Hematopoietic multipotent progenitor cell treated with erythropoietin and hydrocortisone succinate and interleukin-3 and kit ligand, for 17 days (in vitro differentiated cells): ENCODE results near the gene NAXE.
"Not testable (repeated sequence)": the region's sequence is repeated elsewhere in the genome, so short reads cannot be mapped to it uniquely, and the experiment has no call there.

Experiments used
- DNase-seq: peaks from one replicate; pipeline ENCODE4 v3.0.0-alpha.2; 2015; ENCODE audit warnings: low spot score

Gene NAXE

DNA sequence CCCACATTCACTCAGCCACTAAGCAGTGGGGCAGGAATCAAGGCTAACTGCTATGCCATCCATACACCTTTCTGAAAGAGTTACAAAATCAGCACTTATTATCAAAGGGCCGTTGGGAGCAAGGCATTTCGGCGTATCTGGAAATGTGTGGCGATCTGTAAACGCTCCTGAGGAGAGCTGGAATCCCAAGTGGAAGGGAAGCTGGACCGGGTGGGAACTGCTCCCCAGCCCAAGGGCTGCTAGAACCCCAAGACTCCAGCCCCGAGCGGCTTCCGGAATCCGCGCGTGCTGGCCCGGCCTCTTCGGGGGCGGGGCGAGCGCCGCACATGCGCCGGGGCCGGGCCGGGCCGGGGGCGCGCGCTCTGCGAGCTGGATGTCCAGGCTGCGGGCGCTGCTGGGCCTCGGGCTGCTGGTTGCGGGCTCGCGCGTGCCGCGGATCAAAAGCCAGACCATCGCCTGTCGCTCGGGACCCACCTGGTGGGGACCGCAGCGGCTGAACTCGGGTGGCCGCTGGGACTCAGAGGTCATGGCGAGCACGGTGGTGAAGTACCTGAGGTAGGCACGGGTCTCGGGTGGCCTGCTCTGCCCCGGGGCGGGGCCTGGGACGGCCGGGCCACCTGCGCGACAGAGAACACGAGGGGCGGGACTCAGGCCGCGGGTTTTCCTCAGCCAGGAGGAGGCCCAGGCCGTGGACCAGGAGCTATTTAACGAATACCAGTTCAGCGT lies at the start of gene NAXE:
TSS of gene NAXE (plus strand) at position 345 of the 726 bp plus-strand sequence. CDS start at position 374, 29 bp downstream.
- peak; percentile 56 for DNase-seq

DNA sequence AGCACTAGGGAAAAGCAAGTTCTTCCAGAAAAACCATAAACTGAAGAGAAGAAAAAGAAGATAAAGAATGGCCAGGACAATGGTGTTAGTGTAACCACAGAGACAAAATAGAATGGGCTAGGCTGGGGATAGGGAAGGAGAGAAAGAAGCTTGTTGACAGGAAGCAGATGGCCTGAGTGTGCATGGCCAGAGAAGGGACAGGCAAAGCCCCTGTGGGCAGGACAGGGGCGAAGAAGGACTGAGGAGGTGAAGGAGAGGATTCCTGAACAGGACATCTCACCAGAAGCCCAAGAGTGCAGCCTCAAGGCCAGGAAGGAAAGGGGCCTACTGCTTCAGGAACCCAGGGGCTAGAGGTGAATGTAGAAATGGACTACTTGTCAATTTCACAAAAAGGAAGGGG lies 48.5 kb upstream of the NAXE start:
- DNase-seq = no peak

DNA sequence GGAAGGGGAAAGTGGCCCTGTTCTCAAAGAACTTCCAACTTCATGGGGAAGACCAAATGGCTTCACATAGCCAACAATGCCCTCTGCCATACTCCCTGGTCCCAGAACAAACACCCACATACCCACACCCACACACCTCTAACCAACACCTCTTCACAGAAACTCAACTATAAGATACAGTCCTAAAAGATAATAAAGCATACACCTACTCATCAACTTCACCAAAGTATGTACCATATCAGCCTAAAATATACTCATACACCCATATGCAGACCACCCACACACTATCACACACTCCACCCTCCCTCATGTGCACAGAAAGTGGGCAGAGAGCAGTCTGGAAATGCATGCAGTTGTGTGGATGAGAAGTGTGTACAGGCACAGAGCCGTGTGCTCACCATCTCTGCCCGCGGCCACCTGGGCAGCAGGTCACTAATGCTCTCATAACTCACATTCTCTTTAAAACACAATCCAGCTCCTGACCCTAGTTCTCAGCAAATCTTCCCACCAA lies 46.9 kb upstream of the NAXE start:
- no peak for DNase-seq

DNA sequence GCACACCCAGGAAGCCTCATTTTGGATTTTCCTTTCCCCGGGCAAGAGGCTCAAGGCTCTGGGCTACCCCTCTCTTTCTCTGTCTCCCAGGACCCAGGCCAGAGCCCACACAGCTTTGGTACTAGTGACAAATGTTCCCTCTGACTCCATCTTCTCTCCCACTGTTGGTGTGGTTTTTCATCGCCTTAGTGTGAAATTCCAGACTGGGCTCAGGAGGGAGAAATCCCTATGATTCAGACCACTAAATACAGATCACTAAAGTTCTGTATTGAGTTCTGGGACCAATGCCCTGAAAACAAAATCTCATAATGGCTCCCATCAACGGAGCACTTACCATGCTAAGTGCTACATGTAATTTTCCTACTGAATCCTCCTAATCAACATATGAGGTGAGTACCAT lies 45.3 kb upstream of the NAXE start:
- DNase-seq = no peak

DNA sequence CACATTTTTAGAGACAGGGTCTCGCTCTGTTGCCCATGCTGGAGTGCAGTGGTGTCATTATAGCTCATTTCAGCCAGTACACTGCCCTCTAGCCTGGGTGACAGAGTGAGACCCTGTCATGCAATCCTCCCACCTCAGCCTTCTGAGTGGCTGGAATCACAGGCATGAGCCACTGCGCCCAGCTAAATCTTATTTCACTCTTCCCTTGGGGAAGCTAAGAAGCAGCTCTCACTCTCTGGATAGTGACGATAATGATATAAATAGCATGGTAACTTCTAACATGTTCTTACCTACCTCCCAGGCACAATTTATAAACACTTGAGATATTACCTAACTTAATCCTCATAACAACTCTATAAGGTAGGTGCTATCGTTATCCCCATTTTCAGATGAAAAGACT lies 44.1 kb upstream of the NAXE start:
- no peak for DNase-seq

DNA sequence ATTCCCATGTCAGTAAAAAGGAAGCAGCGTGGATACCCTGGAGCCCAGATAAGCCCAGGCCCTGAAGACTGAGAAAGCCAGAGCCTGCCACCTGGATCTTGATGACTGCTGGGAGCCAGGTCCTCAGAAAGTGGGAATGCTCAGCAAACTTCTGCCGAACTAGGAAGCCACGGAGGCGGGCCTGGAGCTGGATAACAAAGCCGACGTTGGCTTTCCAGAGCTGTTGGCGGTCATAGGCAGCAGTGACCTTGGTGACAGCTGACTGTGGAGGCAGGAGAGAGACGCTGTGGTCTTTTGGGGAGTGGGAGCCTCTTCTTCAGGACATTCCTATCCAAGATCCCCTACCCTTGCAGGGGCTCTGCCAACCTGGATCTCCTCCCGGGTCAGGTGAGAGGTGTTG lies 43.6 kb upstream of the NAXE start:
- DNase-seq = no peak

DNA sequence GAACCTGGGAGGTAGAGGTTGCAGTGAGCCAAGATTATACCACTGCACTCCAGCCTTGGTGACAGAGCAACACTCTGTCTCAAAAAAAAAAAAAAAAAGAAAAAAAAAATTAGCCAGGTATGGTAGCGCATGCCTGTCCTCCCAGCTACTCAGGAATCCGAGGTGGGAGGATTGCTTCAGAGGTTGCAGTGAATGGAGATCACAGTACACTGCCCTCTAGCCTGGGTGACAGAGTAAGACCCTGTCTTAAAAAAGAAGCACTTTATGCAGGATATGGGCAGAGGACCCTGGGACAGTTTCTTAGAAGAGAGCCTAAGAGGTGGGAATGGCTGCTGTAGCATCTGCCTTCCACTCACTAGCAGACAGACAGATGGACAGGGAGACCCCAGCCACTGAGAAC lies 42.2 kb upstream of the NAXE start:
- no peak for DNase-seq

DNA sequence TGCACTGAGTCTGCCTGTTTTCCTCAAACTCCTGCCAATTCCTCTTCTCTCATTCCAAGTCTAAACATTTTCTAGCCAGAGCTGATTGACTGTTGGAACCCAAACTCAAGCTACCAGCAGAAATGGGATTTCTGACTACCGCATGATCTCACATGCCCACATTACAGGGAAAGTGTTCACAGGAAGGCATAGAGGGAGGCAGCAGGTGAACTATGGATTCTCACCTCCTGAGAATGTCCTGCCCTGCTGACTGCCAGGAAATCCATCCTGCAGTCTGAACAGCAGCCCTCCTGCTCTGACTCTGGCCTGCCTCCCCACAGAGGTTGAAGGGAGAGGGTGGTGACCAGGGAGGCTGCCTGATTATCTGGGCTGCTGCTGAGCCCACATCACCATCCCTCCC lies 41.7 kb upstream of the NAXE start:
- no peak for DNase-seq

DNA sequence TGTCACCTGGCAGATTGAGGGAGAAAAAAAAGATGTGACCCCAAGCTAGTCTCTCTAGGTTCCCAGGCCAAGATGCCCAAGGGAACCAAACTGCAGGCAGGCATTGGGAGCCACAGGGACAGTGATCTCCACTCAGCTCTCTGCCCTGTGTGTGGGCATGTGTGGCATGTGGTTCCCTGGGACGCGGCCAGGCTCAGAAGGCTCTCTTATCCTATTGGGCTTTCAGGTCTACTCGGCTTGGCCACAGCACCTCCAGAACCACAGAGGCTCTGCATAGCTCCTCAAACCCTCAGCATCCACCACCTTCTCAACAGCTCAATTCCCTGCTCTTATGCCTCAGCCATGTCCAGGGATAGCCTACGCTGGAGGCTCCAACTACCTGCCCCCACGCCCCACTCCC lies 41.2 kb upstream of the NAXE start:
- no peak for DNase-seq

DNA sequence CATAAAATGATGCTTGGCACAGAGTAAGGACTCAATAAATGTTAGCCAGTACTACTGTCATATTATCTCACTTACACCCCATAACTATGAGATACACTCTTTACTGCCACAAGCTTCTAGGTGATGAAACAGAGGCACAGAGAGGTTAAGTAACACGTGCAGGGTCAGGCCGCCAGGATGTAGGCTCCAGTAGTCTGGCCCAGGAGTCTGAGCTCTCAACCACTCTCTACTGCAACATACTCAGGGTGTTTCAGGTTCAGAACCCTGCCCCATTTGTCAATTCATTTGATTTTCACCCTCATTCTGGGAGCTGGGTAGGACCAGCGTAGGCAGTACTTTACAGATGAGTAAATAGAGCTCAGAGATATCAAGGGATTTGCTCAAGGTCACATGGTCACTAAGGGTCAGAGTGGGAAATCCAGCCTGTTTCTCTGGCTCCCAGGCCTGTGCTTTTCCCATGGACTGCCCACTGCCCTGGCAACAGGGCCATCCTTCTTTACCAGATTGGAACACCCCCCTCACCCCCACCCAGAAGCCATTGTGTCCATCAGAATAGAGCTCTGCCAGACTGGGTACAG lies 40.4 kb upstream of the NAXE start:
- DNase-seq = no peak

DNA sequence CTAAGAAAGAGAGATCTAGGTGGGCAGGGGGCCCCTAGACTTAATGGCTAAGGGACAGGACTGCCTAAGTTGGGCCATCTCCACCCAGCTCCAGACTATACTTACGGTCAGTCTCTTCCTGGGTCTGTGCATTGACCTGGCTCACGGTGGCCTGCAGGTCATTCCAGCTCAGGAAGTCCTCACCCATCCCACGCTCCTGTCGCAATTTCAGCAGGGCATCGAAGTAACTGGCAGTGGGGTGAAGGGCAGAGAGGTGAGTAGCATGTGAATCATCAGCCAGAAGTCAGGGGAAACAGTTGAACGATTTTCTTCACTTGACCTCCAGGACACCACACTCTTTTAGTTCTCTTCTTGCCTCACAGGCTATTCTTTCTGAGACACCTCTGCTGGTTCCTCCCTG lies 39.7 kb upstream of the NAXE start:
- DNase-seq = no peak

DNA sequence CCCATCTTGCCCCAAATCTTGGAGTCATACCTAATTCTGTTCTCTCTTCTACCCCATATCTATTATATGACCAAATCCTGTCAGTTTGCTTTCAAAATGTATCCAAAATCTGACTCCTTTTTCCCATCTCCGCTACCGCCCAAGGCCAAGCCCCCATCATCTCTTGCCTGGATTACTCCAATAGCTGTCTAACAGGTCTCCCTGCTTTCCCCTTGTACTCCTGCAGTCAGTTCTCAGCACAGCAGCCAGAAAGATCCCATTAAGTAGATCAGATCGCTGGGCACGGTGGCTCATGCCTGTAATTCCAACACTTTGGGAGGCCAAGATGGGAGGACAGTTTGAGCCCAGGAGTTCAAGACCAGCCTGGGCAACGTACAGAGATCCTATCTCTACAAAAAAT lies 39.1 kb upstream of the NAXE start:
- no peak for DNase-seq

DNA sequence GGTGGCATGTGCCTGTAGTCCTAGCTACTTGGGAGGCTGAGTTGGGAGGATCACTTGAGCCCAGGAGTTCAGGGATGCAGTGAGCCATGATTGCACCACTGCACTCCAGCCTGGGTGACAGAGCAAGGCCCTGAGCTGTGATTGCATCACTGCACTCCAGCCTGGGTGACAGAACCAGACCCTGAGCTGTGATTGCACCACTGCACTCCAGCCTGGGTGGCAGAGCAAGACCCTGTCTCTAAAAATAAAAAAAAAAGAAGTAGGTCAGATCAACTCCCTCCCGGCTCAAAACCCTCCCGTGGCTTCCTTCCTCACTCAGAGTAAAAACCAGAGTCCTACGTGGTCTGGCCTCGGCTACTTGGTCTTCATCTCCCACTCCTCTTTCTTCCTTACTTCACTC lies 38.6 kb upstream of the NAXE start:
- not testable (repeated sequence) for DNase-seq

DNA sequence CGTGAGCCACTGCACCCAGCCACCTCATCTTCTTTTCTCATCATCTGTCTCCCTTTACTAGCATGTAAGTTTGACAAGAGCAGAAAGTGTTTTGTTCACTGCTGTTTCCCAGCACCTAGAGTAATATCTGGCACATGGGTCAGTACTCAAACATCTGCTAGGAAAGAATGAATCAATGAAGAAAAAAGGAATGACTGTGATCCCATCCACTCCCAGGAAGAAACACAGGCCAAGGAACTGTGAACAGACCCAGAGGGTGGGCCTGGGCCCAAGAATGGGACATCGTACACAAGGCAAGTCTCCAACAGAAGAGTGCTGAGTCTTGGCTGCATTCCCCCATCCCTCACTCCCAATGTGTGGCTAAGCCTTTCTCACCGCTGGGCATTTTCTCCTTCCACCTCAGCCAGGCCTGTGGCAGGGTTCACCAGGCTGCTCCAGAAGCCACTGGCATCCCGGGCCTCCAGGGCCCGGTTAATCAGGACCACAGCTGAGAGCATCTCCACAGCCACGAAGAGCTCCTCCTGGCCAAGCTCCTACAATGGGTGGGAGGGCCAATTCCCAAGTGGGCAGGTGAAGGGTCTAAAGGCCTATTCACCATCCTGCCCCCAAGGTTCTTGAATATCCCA lies 37.6 kb upstream of the NAXE start:
- no peak for DNase-seq

DNA sequence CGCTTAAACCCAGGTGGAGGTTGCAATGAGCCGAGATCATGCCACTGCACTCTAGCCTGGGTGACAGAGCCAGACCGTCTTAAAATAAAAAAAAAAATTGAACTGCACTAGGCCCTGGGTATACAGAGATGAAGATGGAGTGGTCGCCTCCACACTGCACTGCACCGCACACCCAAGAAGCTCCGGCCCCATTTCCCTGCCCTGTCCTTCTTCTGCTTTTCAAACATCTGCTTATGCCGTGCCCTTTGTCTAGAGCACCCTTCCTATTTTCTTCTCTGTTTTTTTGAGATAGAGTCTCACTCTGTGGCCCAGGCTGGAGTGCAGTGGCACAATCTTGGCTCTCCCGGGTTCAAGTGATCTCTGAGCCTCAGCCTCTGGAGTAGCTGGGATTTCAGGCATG lies 36.6 kb upstream of the NAXE start:
- DNase-seq = no peak

DNA sequence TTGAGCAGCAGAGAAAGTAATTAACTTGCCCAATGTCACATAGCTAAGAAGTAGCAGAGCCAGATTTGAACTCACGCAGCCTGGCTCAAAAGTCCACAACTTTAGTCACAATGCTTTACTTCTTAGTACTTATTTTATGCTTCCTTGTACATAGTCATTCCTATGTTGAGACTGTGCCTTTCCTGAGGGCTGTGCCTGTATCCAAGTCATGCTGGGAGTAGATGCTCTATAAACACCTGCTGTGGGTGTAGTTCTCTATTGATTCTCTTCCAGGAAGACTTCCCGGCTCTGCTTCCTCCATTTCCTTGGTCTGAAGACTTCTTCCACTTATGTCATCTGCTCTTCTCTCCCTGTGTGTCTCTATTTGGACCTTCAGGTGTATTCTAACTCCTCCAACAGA lies 35.9 kb upstream of the NAXE start:
- DNase-seq = no peak

DNA sequence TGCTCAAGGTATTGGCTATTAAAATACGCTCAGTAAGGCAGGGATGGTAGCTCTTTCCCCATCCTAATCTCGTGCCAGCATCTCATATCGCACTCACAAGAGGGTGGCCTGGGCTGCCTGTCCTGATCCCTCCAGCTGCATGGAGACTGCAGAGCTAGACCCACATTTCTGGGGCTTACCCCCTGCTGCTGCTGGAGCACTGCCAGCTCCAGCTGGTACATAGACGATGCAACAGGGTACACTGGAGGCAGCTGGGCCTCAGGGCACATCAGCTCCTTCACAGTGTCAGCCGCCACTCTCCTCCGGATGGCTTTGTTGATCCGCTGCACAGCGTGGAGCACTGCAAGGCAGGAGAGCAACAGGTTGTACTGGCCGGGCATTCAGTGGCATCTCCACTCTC lies 35.2 kb upstream of the NAXE start:
- no peak for DNase-seq

DNA sequence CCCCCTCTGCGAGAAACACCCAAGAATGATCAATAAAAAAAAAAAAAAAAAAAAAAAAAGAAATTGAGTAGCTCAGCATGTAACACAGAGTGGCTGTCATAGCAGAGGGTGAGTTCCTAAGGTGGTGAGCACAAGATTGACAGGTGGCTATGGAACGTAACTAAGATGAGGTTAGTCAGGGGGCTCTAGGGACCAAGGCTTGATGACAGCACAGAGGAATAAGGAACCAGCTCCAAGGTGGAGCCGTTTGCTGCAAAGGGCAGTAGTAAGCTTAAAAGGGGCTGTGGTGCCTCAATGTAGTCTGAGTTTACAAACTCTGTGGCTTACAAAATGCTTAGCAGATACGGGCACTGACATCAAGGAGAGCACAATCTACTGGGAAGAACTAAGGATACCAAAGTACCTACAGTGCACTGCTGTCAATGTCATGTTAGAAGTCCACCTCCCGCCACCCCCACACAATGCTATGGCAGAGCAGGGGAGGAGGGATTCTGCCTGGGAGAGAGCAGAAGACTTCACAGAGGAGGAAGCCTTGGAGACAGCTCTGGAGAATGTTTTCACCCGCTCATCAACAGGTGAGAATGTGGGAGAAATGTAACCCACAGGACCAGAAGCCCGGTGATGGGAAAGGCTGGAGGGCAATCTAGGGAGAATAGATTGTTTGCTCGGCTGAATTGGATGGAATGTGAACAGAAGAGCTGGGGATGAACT lies 32.3 kb upstream of the NAXE start:
- no peak for DNase-seq

DNA sequence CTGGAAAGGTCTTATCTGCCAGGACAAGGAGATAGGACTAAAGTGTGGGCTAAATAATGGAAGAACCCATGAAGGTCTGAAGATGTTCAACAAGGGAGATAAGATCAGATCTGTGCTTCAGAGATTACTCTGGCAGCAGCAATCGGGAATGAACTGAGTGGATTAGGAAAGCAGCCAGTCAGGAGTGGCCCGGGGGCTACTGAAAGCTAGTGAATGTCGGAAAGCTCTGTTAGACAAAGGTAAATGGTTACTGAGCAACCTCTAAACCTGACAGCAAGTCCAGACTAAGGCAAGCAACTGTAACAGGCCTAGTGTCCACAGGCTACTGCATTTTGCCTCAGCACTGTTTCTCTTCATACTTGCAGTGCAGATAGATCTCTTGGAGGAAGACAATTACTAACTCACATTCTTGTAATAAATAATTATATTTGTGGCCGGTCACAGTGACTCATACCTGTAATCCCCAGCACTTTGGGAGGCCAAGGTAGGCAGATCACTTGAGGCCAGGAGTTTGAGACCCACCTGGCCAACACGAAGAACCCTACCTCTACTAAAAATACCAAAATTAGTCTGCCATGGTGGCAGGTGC lies 31.7 kb upstream of the NAXE start:
- no peak for DNase-seq

DNA sequence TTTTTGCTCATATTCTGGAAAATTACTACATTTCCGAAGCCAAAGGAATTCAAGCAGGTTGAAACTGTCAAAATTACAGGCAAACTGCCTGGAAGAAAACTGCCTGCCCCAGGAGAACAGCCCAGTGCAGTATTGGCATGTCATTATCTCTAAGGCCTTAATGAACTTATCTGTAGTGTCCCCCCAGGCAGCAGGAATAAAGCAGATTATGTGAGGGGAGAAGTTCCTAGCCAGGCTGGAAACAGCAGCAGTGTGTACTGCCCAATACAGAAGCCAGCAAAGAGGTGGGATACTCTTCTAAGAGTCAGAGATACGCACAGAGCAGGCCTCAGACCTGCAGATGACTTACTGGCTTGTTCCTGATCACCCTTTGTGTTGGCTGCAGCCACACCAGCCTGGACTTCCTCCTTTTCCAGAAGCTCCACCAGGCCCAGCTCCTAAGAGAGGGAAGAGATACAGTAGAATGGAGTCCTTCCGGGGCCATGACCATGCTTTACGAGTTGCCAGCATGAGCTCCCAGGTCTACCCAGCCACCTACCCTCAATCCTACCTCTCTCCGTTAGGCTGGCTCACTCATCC lies 30.9 kb upstream of the NAXE start:
- no peak for DNase-seq

DNA sequence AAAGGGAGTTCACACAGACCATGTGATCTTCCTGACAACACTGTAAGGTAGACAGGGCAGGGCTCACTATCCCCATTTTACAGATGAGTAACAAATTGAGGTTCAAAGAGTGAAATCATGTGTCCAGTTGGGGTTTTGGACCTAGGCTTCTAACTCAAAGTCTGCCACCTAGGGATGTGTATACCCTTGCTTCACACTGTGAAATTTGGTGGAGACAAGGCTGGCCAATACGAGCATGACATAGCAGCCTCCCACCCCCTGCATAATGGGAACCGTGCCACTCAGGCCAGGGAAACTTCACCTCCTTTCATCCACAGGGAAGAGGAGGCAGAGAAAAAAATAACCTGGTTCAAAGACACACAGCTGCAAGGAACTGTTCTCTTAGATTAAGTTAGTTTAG lies 26.1 kb upstream of the NAXE start:
- no peak for DNase-seq

DNA sequence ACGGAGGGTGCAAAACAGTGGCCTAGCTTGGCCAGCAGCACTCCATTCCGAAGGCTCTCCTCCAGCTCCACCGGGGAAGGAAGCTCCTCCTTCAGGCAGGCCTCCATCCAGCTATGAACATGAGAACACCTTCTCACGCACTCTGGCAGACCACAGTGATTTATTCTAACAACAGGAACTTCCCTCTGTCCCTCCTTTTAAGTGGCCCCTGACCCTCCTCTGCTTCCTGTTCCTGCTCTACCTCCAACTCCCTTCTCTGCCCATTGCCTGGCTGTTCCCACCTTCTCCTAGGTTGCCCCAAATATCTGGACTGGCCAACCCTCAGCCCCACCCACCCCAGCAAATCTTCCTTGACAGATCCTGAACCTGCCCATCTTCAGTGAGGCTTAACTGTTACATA lies 25.1 kb upstream of the NAXE start:
- DNase-seq = no peak
